Immature natural killer cell (primary cell): ENCODE measurements around the gene SLC24A3. TPM values are rescaled to one million over a fixed set of nuclear protein-coding genes. Genes with fewer than 3 reads are reported as not detected.

Source experiments
- DNase-seq, 3 donors: peaks; one replicate each; pipeline ENCODE4 v3.0.0; 2022; ENCODE audit warnings: mixed read lengths in 1 of 3
- H3K27ac Mint-ChIP-seq, 6 donors: one replicate each; pipeline ENCODE4 v1.8.0; 2020; ENCODE audit warnings: mixed read lengths in 6 of 6, mild to moderate bottlenecking in 5 of 6, inconsistent platforms in 4 of 6, moderate library complexity in 3 of 6
- H3K27me3 Mint-ChIP-seq, 3 donors: one replicate each; pipeline ENCODE4 v1.8.0; 2020 to 2021; ENCODE audit warnings: low read depth in 3 of 3, mild to moderate bottlenecking in 3 of 3, mixed read lengths in 3 of 3, moderate library complexity in 3 of 3, inconsistent platforms in 1 of 3
- H3K36me3 Mint-ChIP-seq, 3 donors: one replicate each; pipeline ENCODE4 v1.8.0; 2020; ENCODE audit warnings: mixed read lengths in 3 of 3, inconsistent platforms in 2 of 3, mild to moderate bottlenecking in 2 of 3
- H3K4me1 Mint-ChIP-seq, 2 donors: one replicate each; pipeline ENCODE4 v1.8.0; 2020; ENCODE audit warnings: inconsistent platforms in 2 of 2, mild to moderate bottlenecking in 2 of 2, mixed read lengths in 2 of 2, moderate library complexity in 1 of 2
- H3K4me3 Mint-ChIP-seq, 5 donors: one replicate each; pipeline ENCODE4 v1.8.0; 2020; ENCODE audit warnings: mild to moderate bottlenecking in 5 of 5, mixed read lengths in 5 of 5, inconsistent platforms in 3 of 5, moderate library complexity in 3 of 5
- H3K9me3 Mint-ChIP-seq, 6 donors: one replicate each; pipeline ENCODE4 v1.8.0; 2020; ENCODE audit warnings: mild to moderate bottlenecking in 6 of 6, mixed read lengths in 6 of 6, inconsistent platforms in 4 of 6, moderate library complexity in 3 of 6
- polyA plus RNA-seq, 3 donors: library from polyadenylated mRNA; unstranded; fragments of 300-500 nt; fragmentation: Illumina TruSeq; gene quantifications; one replicate each; pipeline ENCODE4 v1.2.3, GENCODE V29; 2021

The SLC24A3 gene
- polyA plus RNA-seq = under 1 TPM in 1 of 3 donors, not detected in 2; 0.10 TPM

GRCh38 chr20:19212469-19212815, at the start of gene SLC24A3:
Gene SLC24A3 (plus strand): TSS chr20:19212642.
- peak within 1 kb of the TSS; percentile 15 to 62 (median 47) for H3K4me3 Mint-ChIP-seq
- DNase-seq = no peak
- H3K27me3 Mint-ChIP-seq = peaks cover 5 to 28% (median 19%) of the 10 kb centered on the region in 3 donors
- no peak within 1 kb of the TSS for H3K27ac Mint-ChIP-seq
- H3K36me3 Mint-ChIP-seq = no peaks in the 10 kb centered on the region
- H3K9me3 Mint-ChIP-seq = no peaks in the 10 kb centered on the region
- H3K4me1 Mint-ChIP-seq = peaks cover 0 to 1% of the 10 kb centered on the region in 2 donors

- H3K27me3 Mint-ChIP-seq = peaks cover 3 to 11% (median 4%) of the 10 kb centered on the region in 3 donors
- H3K4me1 Mint-ChIP-seq = no peaks in the 10 kb centered on the region
- no peak overlapping the region for H3K27ac Mint-ChIP-seq
- no peak overlapping the region for H3K4me3 Mint-ChIP-seq
- peaks cover 4 to 10% (median 8%) of the 10 kb centered on the region in 6 donors for H3K9me3 Mint-ChIP-seq
- peaks cover 0 to 5% (median 0%) of the 10 kb centered on the region in 3 donors for H3K36me3 Mint-ChIP-seq
- DNase-seq = no peak
Observed at GRCh38 chr20:19170148-19170547, 42.3 kb upstream of the SLC24A3 start.

GRCh38 chr20:19172637-19173036, 39.8 kb upstream of the SLC24A3 start:
- no peak overlapping the region for H3K27ac Mint-ChIP-seq
- H3K4me1 Mint-ChIP-seq = no peaks in the 10 kb centered on the region
- no peak overlapping the region for H3K4me3 Mint-ChIP-seq
- H3K9me3 Mint-ChIP-seq = peaks cover 0 to 8% (median 6%) of the 10 kb centered on the region in 6 donors
- H3K27me3 Mint-ChIP-seq = peaks cover 3 to 12% (median 6%) of the 10 kb centered on the region in 3 donors
- no peaks in the 10 kb centered on the region for H3K36me3 Mint-ChIP-seq
- DNase-seq = no peak

GRCh38 chr20:19176470-19177052, 35.9 kb upstream of the SLC24A3 start:
- Mint-ChIP-seq H3K27ac (no peak overlapping the region), H3K4me3 (no peak overlapping the region), H3K36me3 (no peaks in the 10 kb centered on the region), H3K9me3 (no peaks in the 10 kb centered on the region), H3K27me3 (peaks cover 2 to 4% (median 2%) of the 10 kb centered on the region in 3 donors), H3K4me1 (no peaks in the 10 kb centered on the region)
- DNase-seq = no peak

GRCh38 chr20:19181552-19181951, 30.9 kb upstream of the SLC24A3 start:
- DNase-seq = no peak
- H3K9me3 Mint-ChIP-seq = no peaks in the 10 kb centered on the region
- peaks cover 2 to 3% (median 2%) of the 10 kb centered on the region in 3 donors for H3K27me3 Mint-ChIP-seq
- no peak overlapping the region for H3K4me3 Mint-ChIP-seq
- H3K36me3 Mint-ChIP-seq = no peaks in the 10 kb centered on the region
- H3K27ac Mint-ChIP-seq = no peak overlapping the region
- H3K4me1 Mint-ChIP-seq = no peaks in the 10 kb centered on the region

DNA sequence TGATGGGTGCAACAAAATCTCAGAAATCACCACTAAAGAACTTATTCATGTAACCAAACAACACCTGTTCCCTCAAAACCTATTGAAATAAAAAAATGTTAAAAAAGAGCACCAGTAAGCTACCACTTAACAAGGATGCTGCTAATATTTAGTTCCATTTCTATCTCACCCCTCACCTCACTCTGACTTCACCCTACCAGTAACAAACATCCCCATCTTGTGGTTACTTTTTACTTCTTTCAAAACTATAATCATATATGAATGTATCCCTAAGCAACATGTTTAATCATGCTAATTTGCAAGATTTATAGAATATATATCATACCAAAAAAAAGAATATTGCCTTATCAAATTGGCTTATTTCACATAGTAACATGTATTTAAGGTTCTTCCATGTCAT, 27.4 kb upstream of the SLC24A3 start:
- DNase-seq = no peak
- Mint-ChIP-seq H3K27me3 (peaks cover 0 to 5% (median 3%) of the 10 kb centered on the region in 3 donors), H3K36me3 (no peaks in the 10 kb centered on the region), H3K9me3 (no peaks in the 10 kb centered on the region), H3K4me3 (no peak overlapping the region), H3K4me1 (no peaks in the 10 kb centered on the region), H3K27ac (no peak overlapping the region)

DNA sequence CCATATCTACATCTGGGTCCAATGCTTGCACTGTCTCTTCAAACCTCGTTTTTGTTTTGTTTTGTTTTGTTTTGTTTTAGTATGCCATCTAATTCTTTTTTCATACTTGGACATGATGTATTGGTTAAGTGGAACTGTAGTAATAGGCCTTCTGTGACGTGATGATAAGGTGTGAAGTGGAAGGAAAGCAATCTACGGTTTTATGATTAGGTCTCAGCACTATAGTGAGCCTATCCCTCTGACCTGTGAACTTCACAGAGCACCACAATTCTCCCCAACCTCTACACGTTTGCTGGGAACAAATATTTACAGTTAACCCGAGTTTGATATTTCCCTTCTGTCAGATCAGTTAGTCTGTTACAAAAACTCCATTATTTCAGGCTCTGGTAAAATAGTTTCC, 19.1 kb upstream of the SLC24A3 start:
- Mint-ChIP-seq H3K27me3 (peaks cover 0 to 11% (median 2%) of the 10 kb centered on the region in 3 donors), H3K9me3 (no peaks in the 10 kb centered on the region), H3K27ac (no peak overlapping the region), H3K36me3 (no peaks in the 10 kb centered on the region), H3K4me3 (no peak overlapping the region), H3K4me1 (no peaks in the 10 kb centered on the region)
- DNase-seq = no peak

- DNase-seq = peak; percentile 48 to 56 (median 54)
- Mint-ChIP-seq H3K4me1 (no peaks in the 10 kb centered on the region), H3K36me3 (no peaks in the 10 kb centered on the region), H3K27me3 (peaks cover 2 to 22% (median 14%) of the 10 kb centered on the region in 3 donors), H3K9me3 (no peaks in the 10 kb centered on the region), H3K4me3 (no peak overlapping the region), H3K27ac (no peak overlapping the region)
Observed at GRCh38 chr20:19205981-19206396, 6.5 kb upstream of the SLC24A3 start.

GRCh38 chr20:19207541-19207940, 4.9 kb upstream of the SLC24A3 start:
- no peaks in the 10 kb centered on the region for H3K9me3 Mint-ChIP-seq
- no peak overlapping the region for H3K4me3 Mint-ChIP-seq
- no peak overlapping the region for H3K27ac Mint-ChIP-seq
- H3K36me3 Mint-ChIP-seq = no peaks in the 10 kb centered on the region
- H3K4me1 Mint-ChIP-seq = peaks cover 0 to 1% of the 10 kb centered on the region in 2 donors
- peaks cover 2 to 26% (median 12%) of the 10 kb centered on the region in 3 donors for H3K27me3 Mint-ChIP-seq
- DNase-seq = no peak

- Mint-ChIP-seq H3K4me3 (no peak overlapping the region), H3K27me3 (peaks cover 2 to 30% (median 23%) of the 10 kb centered on the region in 3 donors), H3K9me3 (no peaks in the 10 kb centered on the region), H3K27ac (no peak overlapping the region), H3K4me1 (peaks cover 0 to 1% of the 10 kb centered on the region in 2 donors), H3K36me3 (no peaks in the 10 kb centered on the region)
- no peak for DNase-seq
Observed at GRCh38 chr20:19210391-19211155, 1.9 kb upstream of the SLC24A3 start.

- no peak for DNase-seq
- no peaks in the 10 kb centered on the region for H3K36me3 Mint-ChIP-seq
- H3K27ac Mint-ChIP-seq = no peak overlapping the region
- peak overlapping the region; percentile 15 to 54 (median 42) for H3K4me3 Mint-ChIP-seq
- peaks cover 0 to 1% of the 10 kb centered on the region in 2 donors for H3K4me1 Mint-ChIP-seq
- no peaks in the 10 kb centered on the region for H3K9me3 Mint-ChIP-seq
- peaks cover 0 to 26% (median 19%) of the 10 kb centered on the region in 3 donors for H3K27me3 Mint-ChIP-seq
Observed at GRCh38 chr20:19211252-19211651, 1.2 kb upstream of the SLC24A3 start.

DNA sequence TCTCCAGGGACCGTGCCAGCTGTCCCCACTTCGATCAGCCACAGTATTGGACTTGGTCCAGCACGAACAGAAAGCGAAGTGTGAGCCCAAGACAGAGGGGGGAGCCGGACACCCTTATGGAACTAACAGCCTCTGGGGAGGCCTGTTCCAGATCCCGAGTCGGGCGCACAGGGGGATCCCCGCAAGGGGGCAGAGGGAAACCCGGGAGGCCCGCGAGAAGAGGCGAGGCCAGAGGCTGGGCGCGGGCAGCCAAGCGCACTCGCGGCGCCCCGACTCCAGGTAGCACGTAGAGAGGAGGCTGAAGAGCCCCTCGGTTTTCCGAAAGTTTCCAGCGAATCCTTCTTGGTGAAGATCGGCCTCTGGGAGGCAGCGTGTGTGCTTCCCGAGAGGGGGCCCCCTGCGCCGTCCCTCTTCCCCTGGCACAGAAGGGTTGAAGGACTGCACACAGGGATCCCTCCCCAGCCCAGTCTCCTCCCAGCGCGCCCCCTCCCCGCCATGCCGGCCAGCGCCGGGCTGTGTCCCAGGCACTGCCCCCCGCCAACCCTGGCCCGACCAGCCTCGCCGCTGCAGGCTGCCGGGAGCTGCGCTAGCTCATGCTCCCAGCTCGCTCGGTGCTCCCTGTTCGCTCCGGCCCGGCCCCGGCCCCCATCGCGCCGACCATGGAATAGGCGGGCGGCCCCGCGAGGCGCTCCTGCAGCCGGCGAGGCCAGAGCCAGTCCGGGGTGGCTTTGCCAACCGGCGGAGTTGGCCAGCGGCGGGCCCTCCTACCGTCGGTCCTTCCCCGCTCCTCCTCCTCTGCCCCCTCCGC, 577 bp upstream of the SLC24A3 start:
- Mint-ChIP-seq H3K27me3 (peaks cover 4 to 27% (median 19%) of the 10 kb centered on the region in 3 donors), H3K9me3 (no peaks in the 10 kb centered on the region), H3K27ac (no peak overlapping the region), H3K4me3 (peak overlapping the region; percentile 15 to 54 (median 42)), H3K4me1 (peaks cover 0 to 1% of the 10 kb centered on the region in 2 donors), H3K36me3 (no peaks in the 10 kb centered on the region)
- no peak for DNase-seq

DNA sequence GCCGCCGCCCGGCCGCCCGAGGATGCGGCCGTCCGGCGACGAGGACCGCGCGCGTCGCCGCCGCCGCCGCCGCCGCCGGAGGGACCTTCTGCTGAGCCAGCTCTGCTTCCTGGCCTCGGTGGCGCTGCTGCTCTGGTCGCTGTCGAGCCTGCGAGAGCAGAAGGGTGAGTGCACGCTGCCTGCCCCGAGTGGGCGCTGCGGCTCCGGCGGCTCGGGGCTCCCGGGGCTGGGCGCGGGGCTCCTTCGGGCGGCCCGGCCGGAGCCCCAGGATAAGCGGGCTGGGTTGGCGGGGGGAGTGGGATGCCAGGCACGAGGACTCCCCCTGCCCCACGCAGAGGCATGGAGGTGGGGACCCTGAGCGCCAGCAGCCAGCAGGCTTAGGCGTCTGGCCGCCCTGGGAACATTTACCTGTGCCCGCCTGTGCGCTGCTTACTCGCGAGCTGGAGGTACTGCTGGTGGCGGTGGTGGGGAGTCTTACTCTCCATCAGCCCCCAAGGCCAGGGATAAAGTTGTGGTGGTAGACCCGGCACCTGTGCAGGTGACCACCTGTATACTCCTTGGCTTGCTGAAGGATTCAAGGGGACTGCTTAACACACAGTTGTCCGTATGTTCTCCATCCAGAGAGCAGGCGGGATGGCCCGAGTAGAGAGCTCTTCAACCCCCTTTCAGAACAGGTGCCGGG, 520 bp downstream of the SLC24A3 start:
- Mint-ChIP-seq H3K4me3 (peak overlapping the region in 3 of 5 donors; percentile 19 to 62 (median 34)), H3K9me3 (no peaks in the 10 kb centered on the region), H3K36me3 (no peaks in the 10 kb centered on the region), H3K4me1 (peaks cover 0 to 1% of the 10 kb centered on the region in 2 donors), H3K27me3 (peaks cover 7 to 28% (median 21%) of the 10 kb centered on the region in 3 donors), H3K27ac (no peak overlapping the region)
- peak; percentile 18 to 27 (median 18) for DNase-seq
